MM.1S (cell line): Measurements from ENCODE around the gene C2.

Experiments used
- DNase-seq: peaks from one replicate; pipeline ENCODE4 v3.0.0-alpha.2; 2015
- H2AFZ ChIP-seq: fragments of 300-600 bp; sonication (generic); 2 replicates; pipeline ENCODE4 v1.6.0; 2016; ENCODE audit warnings: antibody characterized with exemption, low read length
- H3F3A ChIP-seq: fragments of 300-600 bp; sonication (generic); 2 replicates; pipeline ENCODE4 v1.6.1; 2016; ENCODE audit warnings: mild to moderate bottlenecking, antibody characterized with exemption, low read length, moderate library complexity, mixed read lengths; ENCODE audit not compliant: insufficient read depth
- H3K27ac ChIP-seq: fragments of 300-600 bp; sonication (generic); 2 replicates; pipeline ENCODE4 v1.5.1; 2016; ENCODE audit warnings: mild to moderate bottlenecking, low read length
- H3K27me3 ChIP-seq: fragments of 300-600 bp; sonication (generic); replicated peaks from 2 replicates; pipeline ENCODE4 v1.6.0; 2016; ENCODE audit warnings: low read length; ENCODE audit not compliant: insufficient read depth
- H3K36me3 ChIP-seq: fragments of 300-600 bp; sonication (generic); replicated peaks from 2 replicates; pipeline ENCODE4 v1.6.1; 2016; ENCODE audit warnings: mild to moderate bottlenecking, low read length, mixed read lengths; ENCODE audit not compliant: insufficient read depth
- H3K4me1 ChIP-seq: fragments of 300-600 bp; sonication (generic); 2 replicates; pipeline ENCODE4 v1.6.1; 2016; ENCODE audit warnings: low read length, mixed read lengths
- H3K4me2 ChIP-seq: fragments of 300-600 bp; sonication (generic); 2 replicates; pipeline ENCODE4 v1.6.0; 2016; ENCODE audit warnings: low read depth, low read length
- H3K4me3 ChIP-seq: fragments of 300-600 bp; sonication (generic); 2 replicates; pipeline ENCODE4 v1.5.1; 2016; ENCODE audit warnings: low read length, mixed read lengths
- H3K79me2 ChIP-seq: fragments of 300-600 bp; sonication (generic); 2 replicates; pipeline ENCODE4 v1.6.1; 2016; ENCODE audit warnings: mixed run types, low read length, mixed read lengths
- H3K9ac ChIP-seq: fragments of 300-600 bp; sonication (generic); 2 replicates; pipeline ENCODE4 v1.6.1; 2016; ENCODE audit warnings: low read length, mixed read lengths
- H3K9me2 ChIP-seq: fragments of 300-600 bp; sonication (generic); replicated peaks from 2 replicates; pipeline ENCODE4 v1.6.1; 2016; ENCODE audit warnings: mild to moderate bottlenecking, low read length, mixed read lengths; ENCODE audit not compliant: insufficient read depth
- H3K9me3 ChIP-seq: fragments of 300-600 bp; sonication (generic); replicated peaks from 2 replicates; pipeline ENCODE4 v1.6.1; 2016; ENCODE audit warnings: mild to moderate bottlenecking, low read length, mixed read lengths; ENCODE audit not compliant: insufficient read depth
- H4K20me1 ChIP-seq: fragments of 300-600 bp; sonication (generic); 2 replicates; pipeline ENCODE4 v1.6.1; 2016; ENCODE audit warnings: mild to moderate bottlenecking, low read length, moderate library complexity, mixed read lengths; ENCODE audit not compliant: insufficient read depth
- CTCF ChIP-seq: fragments of 300-600 bp; sonication (generic); IDR thresholded peaks from 2 replicates; pipeline ENCODE4 v1.5.1; 2016; ENCODE audit warnings: antibody characterized with exemption, low read length, mixed read lengths
- EZH2 ChIP-seq: fragments of 300-600 bp; sonication (generic); optimal IDR thresholded peaks from 2 replicates; pipeline ENCODE3; 2017; ENCODE audit warnings: low read depth, mild to moderate bottlenecking, antibody characterized with exemption, low read length, mixed read lengths
- EZH2phosphoT487 ChIP-seq: fragments of 300-600 bp; sonication (generic); IDR thresholded peaks from 2 replicates; pipeline ENCODE4 v1.6.1; 2018; ENCODE audit warnings: antibody characterized with exemption, low read length

Gene C2

GRCh38 chr6:31956796-31957195 lies 29.3 kb downstream of the C2 start:
- 0 out of 2 replicates have a peak, but pooled peaks cover 2% of the 10 kb centered on the region for H3K36me3 ChIP-seq
- no peak overlapping the region for H3K9ac ChIP-seq
- H3K79me2 ChIP-seq = peaks cover 40% of the 10 kb centered on the region

GRCh38 chr6:31958412-31958740 lies 30.9 kb downstream of the C2 start:
- no peaks in the 10 kb centered on the region for H3K27me3 ChIP-seq
- no peak for DNase-seq
- H3K9ac ChIP-seq = peak overlapping the region; percentile 94
- peaks cover 15% of the 10 kb centered on the region for H3K4me1 ChIP-seq
- no peaks in the 10 kb centered on the region for H3F3A ChIP-seq
- no peaks in the 10 kb centered on the region for H4K20me1 ChIP-seq
- H3K9me3 ChIP-seq = no peaks in the 10 kb centered on the region
- no peak for TF ChIP-seq CTCF
- no peak for TF ChIP-seq EZH2
- no peak for TF ChIP-seq EZH2phosphoT487
- peak overlapping the region; percentile 97 for H2AFZ ChIP-seq
- 0 out of 2 replicates have a peak, but pooled peaks cover 2% of the 10 kb centered on the region for H3K36me3 ChIP-seq
- H3K79me2 ChIP-seq = peaks cover 40% of the 10 kb centered on the region
- peak overlapping the region; percentile 99 for H3K4me3 ChIP-seq
- H3K27ac ChIP-seq = peak overlapping the region; percentile 36; the same call in 1 of the 2 replicates
- no peaks in the 10 kb centered on the region for H3K9me2 ChIP-seq
- peak overlapping the region; percentile 74 for H3K4me2 ChIP-seq

More at GRCh38 chr6:31956796-31957195, 29.3 kb downstream of the C2 start:
- Histone ChIP-seq H4K20me1 (no peaks in the 10 kb centered on the region), H3K4me1 (peaks cover 15% of the 10 kb centered on the region), H3K27ac (no peak overlapping the region), H3F3A (no peaks in the 10 kb centered on the region), H3K4me3 (no peak overlapping the region), H3K27me3 (no peaks in the 10 kb centered on the region), H3K4me2 (no peak overlapping the region), H3K9me2 (no peaks in the 10 kb centered on the region), H2AFZ (no peak overlapping the region), H3K9me3 (no peaks in the 10 kb centered on the region)
- no peak for TF ChIP-seq EZH2phosphoT487
- TF ChIP-seq EZH2 = no peak
- no peak for TF ChIP-seq CTCF
- no peak for DNase-seq

- Histone ChIP-seq H3K4me3 (peak within 1 kb of the TSS; percentile 99), H3K36me3 (0 out of 2 replicates have a peak, but pooled peaks cover 2% of the 10 kb centered on the region)
Observed at GRCh38 chr6:31958741-31959739, 31.5 kb downstream of the C2 start, which contains the start of the genes NELFE and SKIC2. Gene NELFE (minus strand): TSS chr6:31958971. CDS start chr6:31958446, 525 bp downstream. Gene SKIC2 (plus strand): TSS chr6:31959175. CDS start chr6:31959193, 18 bp downstream.

More at GRCh38 chr6:31958741-31959739, 31.5 kb downstream of the C2 start, which contains the start of the genes NELFE and SKIC2:
- H3K27ac ChIP-seq = peak within 1 kb of the TSS; percentile 36; the same call in 1 of the 2 replicates
- peaks cover 40% of the 10 kb centered on the region for H3K79me2 ChIP-seq
- no peaks in the 10 kb centered on the region for H4K20me1 ChIP-seq
- H3K9me2 ChIP-seq = no peaks in the 10 kb centered on the region
- peak within 1 kb of the TSS; percentile 97 for H2AFZ ChIP-seq
- H3K9me3 ChIP-seq = no peaks in the 10 kb centered on the region
- peak; percentile 99 for DNase-seq
- peaks cover 15% of the 10 kb centered on the region for H3K4me1 ChIP-seq
- TF ChIP-seq EZH2phosphoT487 = no peak
- TF ChIP-seq CTCF = no peak
- no peak for TF ChIP-seq EZH2
- H3K27me3 ChIP-seq = no peaks in the 10 kb centered on the region
- no peaks in the 10 kb centered on the region for H3F3A ChIP-seq
- peak within 1 kb of the TSS; percentile 93 for H3K4me2 ChIP-seq
- H3K9ac ChIP-seq = peak within 1 kb of the TSS; percentile 94
